H1 (cell line): ENCODE data around the gene HSDL2. TPM values are rescaled to one million over a fixed set of nuclear protein-coding genes. Genes with fewer than 3 reads are reported as not detected.

Experiments used
- CTCF ChIA-PET: fragments of 300-600 bp; sonication (Branson Sonifier 250); formaldehyde crosslinking; loops from one replicate; lab custom pipeline; 2021; ENCODE audit not compliant: partially characterized antibody; lab: Charles Lee
- POLR2A ChIA-PET: fragments of 300-600 bp; sonication (Branson Sonifier 250); formaldehyde crosslinking; loops from one replicate; lab custom pipeline; 2021; ENCODE audit warnings: inconsistent platforms; ENCODE audit not compliant: partially characterized antibody; lab: Charles Lee
- DNase-seq, 2 experiments: peaks; one replicate each; pipeline versions ENCODE4 v3.0.0 to v3.0.0-alpha.2; 2010 to 2022; ENCODE audit warnings: low spot score in 2 of 2, low read depth in 1 of 2, mixed read lengths in 1 of 2
- FAIRE-seq: peaks from 2 replicates; lab custom pipeline; 2011; peaks lifted over from hg19 to GRCh38; lab: Jason Lieb, UNC
- H2AFZ ChIP-seq: 2 replicates; pipeline ENCODE4 v1.8.1; 2012; ENCODE audit warnings: low read length, inconsistent platforms
- H2AK5ac ChIP-seq: 2 replicates; pipeline ENCODE4 v1.6.1; 2013; ENCODE audit warnings: low read depth, low read length
- H2BK120ac ChIP-seq: replicated peaks from 2 replicates; pipeline ENCODE3; 2013; ENCODE audit warnings: low read depth, low read length, inconsistent platforms
- H2BK12ac ChIP-seq: 2 replicates; pipeline ENCODE4 v1.6.1; 2013; ENCODE audit warnings: low read depth, low read length
- H2BK15ac ChIP-seq: 2 replicates; pipeline ENCODE4 v1.6.1; 2013; ENCODE audit warnings: low read length
- H2BK20ac ChIP-seq: 2 replicates; pipeline ENCODE4 v1.6.1; 2013; ENCODE audit warnings: low read length
- H2BK5ac ChIP-seq: 2 replicates; pipeline ENCODE4 v1.6.1; 2013; ENCODE audit warnings: low read depth, low read length
- H3K14ac ChIP-seq: 2 replicates; pipeline ENCODE4 v1.6.1; 2013; ENCODE audit warnings: inconsistent platforms; ENCODE audit not compliant: insufficient read length
- H3K18ac ChIP-seq: 2 replicates; pipeline ENCODE4 v1.6.1; 2013; ENCODE audit warnings: low read length; ENCODE audit errors: extremely low read depth
- H3K23ac ChIP-seq: 2 replicates; pipeline ENCODE4 v1.6.1; 2013; ENCODE audit warnings: inconsistent platforms; ENCODE audit not compliant: insufficient read length
- H3K23me2 ChIP-seq: 2 replicates; pipeline ENCODE4 v1.6.1; 2013; ENCODE audit warnings: low read depth, low read length
- H3K27ac ChIP-seq: 2 replicates; pipeline ENCODE4 v1.6.1; 2011; ENCODE audit warnings: low read depth, low read length, inconsistent platforms
- H3K27me3 ChIP-seq, 4 experiments: replicated peaks in 1 of 4; 1 replicate in 1 of 4; 2 replicates in 3 of 4; pipeline versions ENCODE4 v1.6.1 to v1.8.1; 2011 to 2013; ENCODE audit warnings: low read length in 3 of 4, mild to moderate bottlenecking in 3 of 4, inconsistent platforms in 2 of 4, mixed read lengths in 2 of 4, moderate library complexity in 1 of 4; ENCODE audit not compliant: control insufficient read depth in 3 of 4, insufficient read depth in 3 of 4; ENCODE audit errors: extremely low read depth in 1 of 4
- H3K36me3 ChIP-seq, 4 experiments: 2 replicates each; pipeline versions ENCODE4 v1.6.1 to v1.8.1; 2011 to 2013; ENCODE audit warnings: mild to moderate bottlenecking in 4 of 4, low read length in 3 of 4, moderate library complexity in 2 of 4, control low read depth in 1 of 4, inconsistent platforms in 1 of 4; ENCODE audit not compliant: insufficient read depth in 4 of 4, control insufficient read depth in 2 of 4
- H3K4ac ChIP-seq: replicated peaks from 2 replicates; pipeline ENCODE3; 2013; ENCODE audit warnings: low read length, low read depth, mixed read lengths, inconsistent platforms; ENCODE audit not compliant: insufficient read length
- H3K4me1 ChIP-seq, 4 experiments: replicated peaks in 1 of 4; 1 replicate in 1 of 4; 2 replicates in 3 of 4; pipeline versions ENCODE4 v1.6.1 to v1.8.1; 2011 to 2013; ENCODE audit warnings: low read length in 3 of 4, inconsistent platforms in 2 of 4, mixed read lengths in 1 of 4; ENCODE audit not compliant: insufficient read depth in 4 of 4, control insufficient read depth in 3 of 4
- H3K4me2 ChIP-seq, 2 experiments: 2 replicates each; pipeline versions ENCODE4 v1.6.1 to v1.8.1; 2011 to 2013; ENCODE audit warnings: low read depth in 2 of 2, low read length in 2 of 2, control low read depth in 1 of 2, inconsistent platforms in 1 of 2, mild to moderate bottlenecking in 1 of 2; ENCODE audit not compliant: insufficient read depth in 1 of 2
- H3K4me3 ChIP-seq, 4 experiments: fragments of 200-600, 300-600 bp in 1 of 4; sonication (generic), shearing (Covaris generic), sonication (Bioruptor Twin) in 1 of 4; 2 replicates each; pipeline versions ENCODE4 v1.5.1 to v1.8.1; 2011 to 2016; ENCODE audit warnings: low read length in 4 of 4, low read depth in 3 of 4, control low read depth in 2 of 4, inconsistent platforms in 2 of 4, mild to moderate bottlenecking in 2 of 4, mixed read lengths in 1 of 4, moderate library complexity in 1 of 4; ENCODE audit not compliant: insufficient read depth in 2 of 4; ENCODE audit errors: extremely low read depth in 1 of 4
- H3K56ac ChIP-seq: replicated peaks from 2 replicates; pipeline ENCODE3; 2013; ENCODE audit warnings: low read depth, mild to moderate bottlenecking, mixed read lengths, low read length, inconsistent platforms; ENCODE audit not compliant: insufficient read length
- H3K79me1 ChIP-seq: 2 replicates; pipeline ENCODE4 v1.6.1; 2013; ENCODE audit warnings: low read depth, low read length, control low read depth
- H3K79me2 ChIP-seq, 2 experiments: 2 replicates each; pipeline versions ENCODE4 v1.6.1 to v1.8.1; 2012 to 2013; ENCODE audit warnings: low read length in 2 of 2, mild to moderate bottlenecking in 2 of 2, inconsistent platforms in 1 of 2; ENCODE audit not compliant: insufficient read depth in 2 of 2, control insufficient read depth in 1 of 2
- H3K9ac ChIP-seq, 4 experiments: replicated peaks in 1 of 4; 1 replicate in 1 of 4; 2 replicates in 3 of 4; pipeline versions ENCODE4 v1.6.1 to v1.8.1; 2011 to 2013; ENCODE audit warnings: low read depth in 3 of 4, low read length in 3 of 4, control low read depth in 2 of 4, mild to moderate bottlenecking in 2 of 4, moderate library complexity in 2 of 4, inconsistent platforms in 1 of 4; ENCODE audit errors: extremely low read depth in 1 of 4
- H3K9me3 ChIP-seq, 2 experiments: 2 replicates each; pipeline versions ENCODE4 v1.6.1 to v1.8.1; 2012 to 2013; ENCODE audit warnings: mild to moderate bottlenecking in 2 of 2, moderate library complexity in 2 of 2, control low read depth in 1 of 2, inconsistent platforms in 1 of 2, low read depth in 1 of 2, low read length in 1 of 2, mixed read lengths in 1 of 2; ENCODE audit not compliant: insufficient read depth in 2 of 2
- H4K20me1 ChIP-seq, 2 experiments: replicated peaks in 1 of 2; 2 replicates each; pipeline versions ENCODE3 to v1.8.1; 2011 to 2013; ENCODE audit warnings: inconsistent platforms in 2 of 2, low read length in 2 of 2, mild to moderate bottlenecking in 1 of 2; ENCODE audit not compliant: insufficient read depth in 2 of 2, control insufficient read depth in 1 of 2
- H4K5ac ChIP-seq: 2 replicates; pipeline ENCODE4 v1.6.1; 2013; ENCODE audit warnings: low read length, low read depth, mixed read lengths, inconsistent platforms; ENCODE audit not compliant: insufficient read length
- H4K8ac ChIP-seq: 2 replicates; pipeline ENCODE4 v1.8.0; 2013; ENCODE audit warnings: mild to moderate bottlenecking, moderate library complexity, low read length, inconsistent platforms; ENCODE audit not compliant: insufficient read depth; ENCODE audit errors: extremely low read depth
- H4K91ac ChIP-seq: replicated peaks from 2 replicates; pipeline ENCODE3; 2013; ENCODE audit warnings: low read length, mixed read lengths, inconsistent platforms; ENCODE audit not compliant: insufficient read length
- ASH2L ChIP-seq: fragments of 200-600, 300-600 bp; sonication (generic); IDR thresholded peaks from one replicate; pipeline ENCODE4 v1.7.1; 2017; ENCODE audit warnings: low read length
- CREB1 ChIP-seq: IDR thresholded peaks from 2 replicates; pipeline ENCODE4 v1.6.1; 2012; ENCODE audit warnings: inconsistent platforms
- EZH2 ChIP-seq: fragments of 200-600 bp; sonication (generic); IDR thresholded peaks from 2 replicates; pipeline ENCODE4 v1.7.1; 2012; ENCODE audit warnings: low read depth, mild to moderate bottlenecking, moderate library complexity, low read length, inconsistent platforms; ENCODE audit not compliant: severe bottlenecking
- KDM4A ChIP-seq: IDR thresholded peaks from one replicate; pipeline ENCODE4 v1.7.1; 2012; ENCODE audit warnings: low read depth, mild to moderate bottlenecking, moderate library complexity, low read length, inconsistent platforms; ENCODE audit not compliant: severe bottlenecking
- SAP30 ChIP-seq: fragments of 300-600 bp; sonication (generic); IDR thresholded peaks from 2 replicates; pipeline ENCODE4 v1.7.1; 2012; ENCODE audit warnings: low read length, moderate library complexity, mild to moderate bottlenecking, inconsistent platforms; ENCODE audit not compliant: insufficient read depth, insufficient replicate concordance
- SIN3A ChIP-seq, 2 experiments: IDR thresholded peaks in 1 of 2; conservative IDR thresholded peaks in 1 of 2; 2 replicates each; pipeline ENCODE4 v1.6.1; 2011 to 2012; ENCODE audit warnings: low read length in 2 of 2, improper control_type of control experiment in 1 of 2, low read depth in 1 of 2, mild to moderate bottlenecking in 1 of 2
- SIRT6 ChIP-seq: IDR thresholded peaks from one replicate; pipeline ENCODE4 v1.7.1; 2012; ENCODE audit warnings: low read length, inconsistent platforms
- TAF1 ChIP-seq: IDR thresholded peaks from 2 replicates; pipeline ENCODE4 v1.6.1; 2011; ENCODE audit warnings: mild to moderate bottlenecking, low read depth, low read length
- TCF12 ChIP-seq: IDR thresholded peaks from 2 replicates; pipeline ENCODE4 v1.6.1; 2011; ENCODE audit warnings: low read depth, mild to moderate bottlenecking, low read length
- WGBS, 2 experiments: shearing (Covaris generic) in 1 of 2; methylation state at CpG; one replicate each; pipeline versions ENCODE4 v1.1.6 to v1.1.7; 2013 to 2015; ENCODE audit warnings: low lambda C conversion rate in 2 of 2, mixed read lengths in 2 of 2, inconsistent platforms in 1 of 2, low coverage in 1 of 2, missing lambda C conversion rate in 1 of 2; ENCODE audit not compliant: insufficient replicate concordance in 2 of 2, insufficient coverage in 1 of 2, insufficient read length in 1 of 2; ENCODE audit errors: extremely low coverage in 1 of 2, missing lambda C conversion rate in 1 of 2; 5-methylcytosine and 5-hydroxymethylcytosine counted together
- polyA plus RNA-seq, 7 experiments: library from polyadenylated mRNA; depleted of rRNA in 3 of 7; stranded (reverse) in 5 of 7; unstranded in 2 of 7; fragments of >200 nt in 5 of 7; fragments of 200-250 nt in 2 of 7; gene quantifications; 1 replicate in 5 of 7; 2 replicates in 1 of 7; 4 replicates in 1 of 7; pipeline versions ENCODE4 v1.2.1 to v1.2.3, GENCODE V29; 2011 to 2013; ENCODE audit warnings: missing spikeins in 2 of 7, mixed read lengths in 2 of 7
- total RNA-seq: library from RNA; stranded (reverse); fragmentation: NEBNext Ultra II Directional; extraction: Animal tissue kit (Norgen Biotek cat#: 25700); gene quantifications from 2 replicates; pipeline ENCODE4 v1.2.1, GENCODE V29; 2021
- TF ChIP-seq, protein P1 (sequence below): IDR thresholded peaks from 2 replicates; pipeline ENCODE4 v1.6.1; 2012; ENCODE audit warnings: inconsistent platforms
- TF ChIP-seq, protein P2 (sequence below): IDR thresholded peaks from 2 replicates; pipeline ENCODE4 v1.6.1; 2011; ENCODE audit warnings: low read length, improper control_type of control experiment

HSDL2 gene
- total and polyA plus RNA-seq, 2 of the 8 experiments (the other 6 are each of a cell fraction or from before 2014, with no cell fraction given), result 6.6 to 15.4 TPM

DNA sequence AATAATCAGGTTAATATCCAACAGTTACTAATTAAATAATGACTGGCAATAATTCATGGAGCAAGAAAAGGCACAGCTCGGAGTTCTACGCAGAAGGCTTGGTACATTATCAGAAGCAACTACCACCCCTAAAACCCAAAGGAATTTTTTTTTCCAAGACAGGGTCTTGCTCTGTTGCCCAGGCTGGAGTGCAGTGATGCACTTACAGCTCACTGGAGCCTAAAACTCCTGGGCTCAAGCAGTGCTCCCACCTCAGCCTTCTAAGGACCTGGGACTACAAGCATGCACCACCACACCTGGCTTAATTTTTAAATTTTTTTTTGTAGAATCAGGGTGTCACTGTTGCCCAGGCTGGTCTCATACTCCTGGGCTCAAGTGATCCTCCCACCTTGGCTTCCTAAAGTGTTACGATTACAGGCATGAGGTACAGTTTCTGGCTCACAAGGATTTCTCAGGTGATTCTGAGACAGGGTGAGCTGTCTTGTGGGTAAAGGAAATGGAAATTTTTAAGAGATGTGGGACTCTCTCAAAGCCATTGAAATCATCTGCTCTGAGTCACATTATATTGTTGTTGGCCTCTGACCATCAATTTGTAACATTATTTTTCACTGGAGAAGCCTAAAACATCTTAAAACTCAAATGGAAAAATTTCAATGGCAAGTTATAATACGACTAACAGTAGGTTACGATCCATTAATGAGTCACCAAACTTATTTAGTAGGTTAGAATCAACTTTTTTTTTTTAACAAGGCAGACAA lies 19.7 kb upstream of the HSDL2 start:
- no peaks in the 10 kb centered on the region for H3K27me3 ChIP-seq
- H4K8ac ChIP-seq, result no peak overlapping the region
- H3K4ac ChIP-seq, result no peak overlapping the region
- no peaks in the 10 kb centered on the region for H3K23me2 ChIP-seq
- H2AFZ ChIP-seq, result no peak overlapping the region
- no peak overlapping the region for H4K5ac ChIP-seq
- 94% methylated on average over 5 of the region's 5 CpGs; no CpG with 5 or more reads in 1 of the 2 experiments for WGBS, 2 experiments
- H2BK20ac ChIP-seq, result no peak overlapping the region
- ChIA-PET CTCF (interaction anchor here (0.6 to 5.1 kb wide), 29 partner anchors 9 to 345 kb away, joined by 3 to 69 read pairs (median 4); partner anchors contain the start of gene HSDL2), POLR2A (interaction anchor here (1.8 kb wide), 2 partner anchors 12 to 18 kb away, joined by 4 read pairs; no protein-coding TSS in a partner anchor)
- H2BK15ac ChIP-seq, result no peak overlapping the region
- no peak overlapping the region for H3K18ac ChIP-seq
- H3K23ac ChIP-seq, result no peak overlapping the region
- no peak overlapping the region for H2AK5ac ChIP-seq
- H2BK5ac ChIP-seq, result no peak overlapping the region
- H3K9ac ChIP-seq, result no peak overlapping the region
- H3K4me3 ChIP-seq, result no peak overlapping the region
- no peak overlapping the region for H3K56ac ChIP-seq
- no peak for DNase-seq
- H3K79me2 ChIP-seq, result no peaks in the 10 kb centered on the region
- no peak overlapping the region for H4K91ac ChIP-seq
- H4K20me1 ChIP-seq, result no peaks in the 10 kb centered on the region
- H2BK12ac ChIP-seq, result no peak overlapping the region
- H3K14ac ChIP-seq, result no peak overlapping the region
- H2BK120ac ChIP-seq, result no peak overlapping the region
- no peak overlapping the region for H3K27ac ChIP-seq
- H3K9me3 ChIP-seq, result 0 out of 4 replicates have a peak, but pooled peaks cover 2% of the 10 kb centered on the region in 2 experiments
- H3K4me2 ChIP-seq, result no peak overlapping the region
- FAIRE-seq, result no peak
- H3K36me3 ChIP-seq, result no peaks in the 10 kb centered on the region
- H3K79me1 ChIP-seq, result no peaks in the 10 kb centered on the region
- no peaks in the 10 kb centered on the region for H3K4me1 ChIP-seq
- TF ChIP-seq KDM4A (no peak), SIN3A (conservative IDR thresholded peaks at IDR 0.05 in 1 of 2, IDR thresholded peaks at IDR 0.05 in 1 of 2; ENCODE audit: low read depth in 1 of 2, low read length in 2 of 2) (no peak), TCF12 (no peak), ASH2L (no peak), CREB1 (no peak), SAP30 (no peak), TAF1 (no peak), EZH2 (no peak), SIRT6 (no peak)
- TF ChIP-seq, protein P1, sequence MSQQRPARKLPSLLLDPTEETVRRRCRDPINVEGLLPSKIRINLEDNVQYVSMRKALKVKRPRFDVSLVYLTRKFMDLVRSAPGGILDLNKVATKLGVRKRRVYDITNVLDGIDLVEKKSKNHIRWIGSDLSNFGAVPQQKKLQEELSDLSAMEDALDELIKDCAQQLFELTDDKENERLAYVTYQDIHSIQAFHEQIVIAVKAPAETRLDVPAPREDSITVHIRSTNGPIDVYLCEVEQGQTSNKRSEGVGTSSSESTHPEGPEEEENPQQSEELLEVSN, result no peak
- TF ChIP-seq, protein P2, sequence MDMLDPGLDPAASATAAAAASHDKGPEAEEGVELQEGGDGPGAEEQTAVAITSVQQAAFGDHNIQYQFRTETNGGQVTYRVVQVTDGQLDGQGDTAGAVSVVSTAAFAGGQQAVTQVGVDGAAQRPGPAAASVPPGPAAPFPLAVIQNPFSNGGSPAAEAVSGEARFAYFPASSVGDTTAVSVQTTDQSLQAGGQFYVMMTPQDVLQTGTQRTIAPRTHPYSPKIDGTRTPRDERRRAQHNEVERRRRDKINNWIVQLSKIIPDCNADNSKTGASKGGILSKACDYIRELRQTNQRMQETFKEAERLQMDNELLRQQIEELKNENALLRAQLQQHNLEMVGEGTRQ, result no peak
